NCI-H1436 (cell line): ENCODE results near the gene TMEM8B.
"Not testable (repeated sequence)": the region's sequence is repeated elsewhere in the genome, so short reads cannot be mapped to it uniquely, and the experiment has no call there.

Source experiments
- DNase-seq: peaks from one replicate; lab custom pipeline; 2025; lab: John Stamatoyannopoulos, UW

The TMEM8B gene

DNA sequence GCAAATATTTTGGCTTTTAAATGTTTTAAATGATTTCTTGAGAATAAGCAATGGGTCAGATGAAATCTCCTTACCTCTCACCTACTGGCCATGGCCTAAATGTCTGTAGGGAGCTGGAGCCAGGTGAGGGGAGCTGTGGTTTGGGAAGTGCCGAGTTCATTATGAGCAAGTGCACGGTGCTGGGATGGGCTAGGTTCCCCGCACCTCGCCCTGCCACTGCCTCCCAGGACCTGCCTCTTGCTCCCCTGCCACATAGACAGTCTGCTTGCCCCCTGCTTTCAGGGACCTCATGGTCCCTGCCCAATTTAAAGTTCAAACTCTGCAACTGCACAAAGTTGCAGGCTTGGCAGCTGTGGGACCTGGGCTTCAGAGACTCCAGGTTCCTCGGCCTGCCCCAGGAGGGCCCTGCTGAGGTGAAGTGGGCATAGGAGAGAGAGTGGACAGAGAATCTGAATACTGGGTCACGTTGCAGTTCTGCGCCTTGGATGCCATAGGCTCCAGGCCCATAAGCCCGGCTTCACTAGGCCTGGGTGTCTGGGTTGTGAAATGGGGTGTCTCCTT, 35.7 kb downstream of the TMEM8B start:
- no peak for DNase-seq

DNA sequence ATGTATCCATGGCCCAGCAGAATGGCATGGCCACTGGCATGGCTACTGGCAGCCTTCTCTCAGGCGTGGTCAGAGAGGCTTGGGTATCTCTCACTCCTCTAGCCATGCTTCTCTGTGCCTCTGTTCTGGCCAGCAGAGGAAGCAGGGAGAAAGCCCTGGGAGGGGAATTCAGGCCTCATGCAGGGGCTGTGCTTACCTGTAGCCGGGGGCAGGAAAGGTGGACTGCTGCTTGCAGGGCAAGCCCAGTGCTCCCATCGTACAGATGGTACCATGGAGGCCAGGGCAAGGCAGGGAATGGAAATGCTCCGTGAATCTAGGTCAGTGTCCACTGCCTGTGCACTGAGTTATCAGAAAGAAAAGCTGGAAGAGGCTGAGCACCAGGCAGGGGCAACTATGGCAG, 38.5 kb downstream of the TMEM8B start:
- DNase-seq = no peak

DNA sequence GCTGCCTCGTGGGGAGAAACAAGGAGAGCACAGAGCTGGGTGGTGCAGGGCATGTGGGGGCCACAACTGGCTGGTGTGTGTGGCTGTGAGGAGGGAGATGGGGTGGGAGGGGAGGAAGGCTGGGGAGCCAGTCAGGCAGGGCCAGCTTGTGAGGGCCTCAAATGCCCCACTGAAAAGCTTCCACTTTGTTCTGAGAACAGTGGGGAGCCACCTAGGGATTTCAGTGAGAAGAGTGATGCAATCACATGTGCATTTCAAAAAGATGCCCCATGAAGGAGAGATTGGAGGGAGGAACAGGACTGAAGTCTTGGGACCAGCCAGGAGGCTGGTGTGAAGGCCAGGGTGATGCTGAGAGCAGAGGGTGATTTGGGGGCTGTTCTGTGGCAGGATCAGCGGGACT, 39.9 kb downstream of the TMEM8B start:
- DNase-seq = no peak

DNA sequence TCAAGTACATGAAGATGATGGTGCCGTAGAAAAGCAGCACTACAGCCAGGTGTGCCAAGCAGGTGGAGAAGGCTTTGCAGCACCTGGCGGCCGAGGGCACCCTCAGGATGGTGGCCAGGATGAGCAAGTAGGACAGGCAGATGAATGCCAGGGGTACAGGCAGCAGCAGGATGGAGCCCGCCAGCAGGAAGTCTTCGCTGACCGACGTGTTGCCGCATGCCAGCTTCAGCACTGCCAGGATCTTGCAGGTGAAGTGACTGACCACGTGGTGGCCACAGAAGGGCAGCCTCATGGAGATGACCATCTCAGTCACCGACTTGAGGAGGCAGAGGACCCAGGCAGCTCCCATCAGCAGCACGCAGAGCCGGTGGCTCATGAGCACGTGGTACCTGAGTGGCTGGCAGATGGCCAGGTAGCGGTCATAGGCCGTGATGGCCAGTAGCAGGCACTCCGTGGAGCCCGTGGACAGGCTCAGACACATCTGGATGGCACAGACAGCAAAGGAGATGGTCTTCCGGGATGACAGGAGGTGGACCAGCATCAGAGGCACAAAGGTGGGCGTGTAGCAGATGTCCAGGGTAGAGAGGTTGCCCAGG, 40.7 kb downstream of the TMEM8B start:
- DNase-seq = no peak

GRCh38 chr9:35870351-35870923, 41.4 kb downstream of the TMEM8B start, which contains the start of gene OR13J1:
Gene OR13J1 (minus strand): TSS chr9:35870401. CDS start chr9:35870401, 0 bp downstream.
- DNase-seq = no peak

DNA sequence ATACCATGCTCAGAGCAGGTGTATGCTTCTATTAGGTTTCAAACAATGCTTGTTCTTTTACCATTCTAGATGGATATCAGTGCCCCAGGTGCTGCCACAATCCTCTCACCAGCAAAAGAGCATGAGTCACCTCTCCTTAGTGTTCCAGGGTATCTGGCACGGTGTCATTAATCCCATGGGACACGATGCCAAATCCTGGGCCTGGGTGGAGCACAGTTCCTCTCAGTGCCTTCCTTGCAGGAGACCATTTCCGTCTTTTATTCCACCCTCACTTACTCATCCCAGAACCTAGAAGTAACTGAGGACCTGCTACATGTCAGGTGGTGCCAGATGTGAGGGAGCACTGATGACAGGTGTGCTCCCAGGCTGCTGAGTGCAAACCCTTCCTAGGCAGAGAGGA, 42.5 kb downstream of the TMEM8B start:
- DNase-seq = no peak

DNA sequence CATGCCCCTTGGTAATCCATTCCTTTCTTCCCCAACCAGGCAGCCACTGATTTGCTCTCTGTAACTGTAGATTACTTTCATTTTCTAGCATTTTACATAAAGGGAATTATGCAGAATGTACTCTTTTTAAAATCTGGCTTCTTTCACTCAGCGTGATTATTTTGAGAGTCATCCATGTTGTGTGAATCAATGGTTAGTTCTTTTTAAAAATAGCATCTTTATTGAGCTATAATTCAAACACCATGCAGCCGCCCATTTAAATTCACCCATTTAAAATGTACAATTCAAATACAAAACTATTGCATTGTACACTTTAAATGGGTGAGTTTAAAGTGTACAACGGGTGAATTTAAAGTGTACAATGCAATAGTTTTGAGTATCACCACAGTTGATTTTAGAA, 43.5 kb downstream of the TMEM8B start:
- no peak for DNase-seq

DNA sequence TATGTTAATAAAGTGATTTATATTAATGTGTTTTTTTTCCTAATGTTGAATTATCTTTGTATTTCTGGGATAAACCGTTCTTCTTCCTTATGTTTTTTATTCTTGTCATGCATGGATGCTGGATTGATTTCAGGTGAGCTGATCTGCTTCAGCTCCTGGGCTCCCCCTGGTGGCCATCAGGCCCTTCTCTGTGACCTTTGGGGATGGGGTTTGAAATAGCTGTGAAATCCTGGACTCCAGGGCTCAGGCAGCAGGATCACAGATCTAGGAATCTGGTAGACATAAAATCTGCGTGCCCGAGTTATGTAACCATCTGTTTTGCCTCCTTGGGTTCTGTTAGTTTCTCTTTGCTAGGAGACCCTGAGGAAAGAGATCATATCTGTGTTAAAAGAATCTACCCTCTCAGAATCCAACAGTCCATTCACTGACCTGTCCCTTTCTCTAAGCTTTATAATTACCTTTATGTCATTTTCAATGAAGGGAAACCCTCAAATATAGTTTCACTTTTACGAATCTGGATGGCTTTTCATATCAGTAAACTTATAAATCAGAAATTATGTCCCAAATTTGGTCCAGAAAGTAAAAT, 53.3 kb downstream of the TMEM8B start:
- peak; percentile 58 for DNase-seq

DNA sequence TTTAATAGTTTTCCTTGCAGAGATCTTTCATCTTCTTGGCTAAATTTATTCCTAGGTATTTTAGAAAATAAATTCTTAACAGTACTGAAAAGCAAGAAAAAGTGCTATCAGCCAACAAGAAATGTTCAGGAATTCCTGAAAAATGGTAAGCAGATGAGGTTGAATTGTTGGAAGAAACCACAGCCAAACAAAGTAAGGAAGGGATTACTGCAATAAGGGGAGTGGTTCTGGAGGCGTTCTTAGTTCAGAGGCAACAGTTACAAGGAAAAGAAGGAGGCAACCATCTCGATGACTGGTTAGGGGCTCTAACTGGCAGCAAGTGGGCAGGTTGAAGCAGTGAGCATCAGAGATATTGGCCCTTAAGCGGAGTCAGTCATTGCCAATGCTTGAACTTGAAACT, 54.0 kb downstream of the TMEM8B start:
- no peak for DNase-seq

DNA sequence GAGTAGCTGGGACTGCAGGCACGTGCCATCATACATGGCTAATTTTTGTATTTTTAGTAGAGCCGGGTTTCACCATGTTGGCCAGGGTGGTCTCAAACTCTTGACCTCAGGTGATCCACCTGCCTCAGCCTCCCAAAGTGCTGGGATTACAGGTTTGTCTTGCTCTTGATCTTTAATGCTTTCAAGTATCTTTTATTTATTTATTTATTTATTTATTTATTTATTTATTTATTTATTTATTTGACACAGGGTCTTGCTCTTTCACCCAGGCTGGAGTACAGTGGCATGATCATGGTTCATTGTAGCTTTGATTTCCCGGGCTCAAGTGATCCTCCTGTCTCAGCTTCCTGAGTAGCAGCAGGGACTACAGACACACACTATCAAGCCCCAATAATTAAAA, 55.9 kb downstream of the TMEM8B start:
- DNase-seq = not testable (repeated sequence)

GRCh38 chr9:35891646-35892045, 62.6 kb downstream of the TMEM8B start:
- no peak for DNase-seq

DNA sequence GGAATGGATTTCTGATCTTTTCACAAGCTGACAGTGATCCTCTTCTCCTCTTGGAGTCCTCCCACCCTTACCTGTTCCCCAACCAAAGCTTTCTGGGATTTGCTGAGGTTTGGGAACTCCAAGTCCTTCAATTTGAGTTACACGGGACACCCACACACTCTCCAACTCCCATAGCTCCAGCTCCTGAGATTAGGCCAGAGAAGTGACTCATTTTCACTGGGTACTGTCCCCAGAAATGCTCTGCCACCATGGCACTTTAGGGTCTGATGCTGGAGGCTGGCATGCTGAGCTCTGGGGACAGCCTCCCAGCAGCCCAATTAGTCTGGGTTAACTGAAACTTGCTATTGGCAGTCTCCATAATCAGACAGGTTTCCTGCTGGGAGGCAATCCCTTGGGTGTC, 63.0 kb downstream of the TMEM8B start:
- no peak for DNase-seq

DNA sequence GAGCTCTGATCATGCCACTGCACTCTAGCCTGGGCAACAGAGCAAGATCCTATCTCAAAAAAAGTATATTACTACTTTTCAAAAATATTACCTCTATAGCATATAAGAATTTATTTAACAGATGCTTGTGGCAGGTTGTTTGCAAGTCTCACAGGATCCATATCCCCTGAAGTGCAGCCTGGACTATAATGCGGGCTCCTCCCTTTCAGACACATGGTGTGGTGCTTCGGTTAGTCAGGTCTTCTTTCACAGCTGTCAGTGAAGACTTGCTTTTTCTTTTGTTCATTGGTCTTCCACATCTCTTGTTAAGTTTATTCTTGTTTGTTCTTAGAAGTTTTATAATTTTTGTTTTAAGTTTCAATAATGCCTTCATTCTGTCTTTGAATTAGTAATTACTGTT, 67.5 kb downstream of the TMEM8B start:
- DNase-seq = no peak

- DNase-seq = not testable (repeated sequence)
Observed at GRCh38 chr9:35897376-35898099, 68.5 kb downstream of the TMEM8B start.

- no peak for DNase-seq
Observed at GRCh38 chr9:35898337-35898736, 69.3 kb downstream of the TMEM8B start.

GRCh38 chr9:35899021-35899420, 70.0 kb downstream of the TMEM8B start:
- no peak for DNase-seq

- DNase-seq = peak; percentile 26
Observed at GRCh38 chr9:35903049-35903448, 74.0 kb downstream of the TMEM8B start.

GRCh38 chr9:35904338-35904737, 75.3 kb downstream of the TMEM8B start:
- no peak for DNase-seq

- DNase-seq = no peak
Observed at GRCh38 chr9:35905051-35905781, 76.2 kb downstream of the TMEM8B start.

- no peak for DNase-seq
Observed at GRCh38 chr9:35905912-35906679, 77.1 kb downstream of the TMEM8B start, which contains the start of gene HRCT1. Gene HRCT1 (plus strand): TSS chr9:35906202. CDS start chr9:35906288, 86 bp downstream.
